ENCODE results near the gene GPD1.

DNA sequence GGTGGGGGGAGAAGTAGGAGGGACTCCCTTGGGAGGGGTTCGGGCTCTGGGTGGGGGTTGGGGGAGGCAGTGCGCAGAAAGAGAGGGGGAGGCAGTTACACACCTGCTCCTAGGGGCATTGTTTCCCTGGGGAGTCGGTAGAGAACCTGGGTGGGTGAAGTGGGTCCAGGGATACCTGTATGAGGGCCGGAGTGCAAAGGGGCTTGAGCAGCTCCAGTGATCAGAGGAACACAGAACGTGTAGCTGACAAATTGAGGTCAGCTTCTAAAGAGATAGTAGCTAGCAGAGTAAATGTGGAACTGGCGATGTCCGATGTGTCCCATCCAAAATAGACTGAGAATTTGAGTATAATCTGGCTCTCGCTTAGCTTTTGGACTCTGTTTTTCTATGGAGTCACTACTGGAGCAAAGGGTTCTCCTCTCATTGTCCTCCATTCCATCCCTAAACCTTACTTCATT, 18.2 kb upstream of the GPD1 start:
- no peak for TF ChIP-seq ETS1 (conservative IDR thresholded peaks at IDR 0.05; ENCODE audit: control insufficient read depth, low read depth, low read length)
- TF ChIP-seq ZFP30 (CRISPR knock-in tag; IDR thresholded peaks at IDR 0.05; ENCODE audit: borderline replicate concordance) = no peak
- TF ChIP-seq RERE (CRISPR knock-in tag; IDR thresholded peaks at IDR 0.05; ENCODE audit: borderline replicate concordance) = no peak
- no peak for TF ChIP-seq EP300 (IDR thresholded peaks at IDR 0.05; ENCODE audit: low read length)
- TF ChIP-seq ZNF184 (CRISPR knock-in tag; IDR thresholded peaks at IDR 0.05) = no peak
